GM19238 (cell line): ENCODE results near the gene JTB.

Experiments used
- DNase-seq: peaks from one replicate; pipeline ENCODE4 v3.0.0; 2011; ENCODE audit warnings: low spot score; ENCODE audit not compliant: insufficient read length

Gene JTB

GRCh38 chr1:153956997-153957715, 20.3 kb downstream of the JTB start:
- no peak for DNase-seq

- no peak for DNase-seq
Measured at GRCh38 chr1:153954826-153955225, 22.6 kb downstream of the JTB start.

DNA sequence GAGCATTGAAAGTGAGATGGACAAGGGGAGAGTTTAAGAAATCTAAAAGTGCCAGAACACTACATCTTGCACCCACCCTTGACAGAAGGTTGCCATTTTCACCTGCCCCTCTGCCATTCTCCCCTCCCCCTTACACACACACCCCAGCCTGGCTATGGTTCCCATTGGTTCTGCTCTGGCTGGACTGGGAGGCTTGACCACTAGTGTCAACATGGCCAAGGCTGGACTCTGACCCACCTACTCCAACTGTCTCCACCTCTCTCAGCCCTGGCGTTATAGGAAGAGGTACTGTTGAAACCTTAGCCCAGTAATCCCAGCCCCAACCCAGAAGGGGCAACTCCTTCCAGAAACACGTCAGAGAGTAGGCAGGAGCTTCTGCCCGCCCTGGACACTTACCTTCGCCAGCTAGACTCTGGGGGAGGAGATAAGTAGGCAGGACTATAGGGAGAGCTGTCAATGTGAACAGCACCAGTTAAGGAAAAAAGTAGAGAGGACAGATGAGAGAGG, 23.6 kb downstream of the JTB start:
- DNase-seq, result no peak

- DNase-seq, result no peak
Measured at GRCh38 chr1:153951801-153952200, 25.7 kb downstream of the JTB start.

DNA sequence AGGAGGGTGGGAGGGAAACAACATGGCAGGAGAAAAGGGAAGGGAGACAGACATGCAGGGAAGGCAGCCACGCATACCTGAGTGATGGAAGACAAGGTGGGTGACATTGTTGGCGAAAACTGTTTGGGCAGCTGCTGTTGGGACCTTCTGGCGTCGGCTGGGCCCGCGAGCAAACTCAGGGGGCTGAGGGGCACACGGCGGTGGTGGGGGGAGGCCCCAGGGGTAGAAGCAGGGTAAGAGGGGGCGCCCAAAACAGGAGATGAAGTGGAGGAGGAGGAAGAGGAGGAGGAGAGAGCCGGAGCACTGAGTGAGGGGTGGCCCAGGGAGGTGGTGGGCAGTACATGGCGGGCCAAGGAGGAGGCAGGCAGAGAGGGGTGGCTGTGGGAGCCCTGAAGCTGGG, 26.3 kb downstream of the JTB start:
- no peak for DNase-seq

DNA sequence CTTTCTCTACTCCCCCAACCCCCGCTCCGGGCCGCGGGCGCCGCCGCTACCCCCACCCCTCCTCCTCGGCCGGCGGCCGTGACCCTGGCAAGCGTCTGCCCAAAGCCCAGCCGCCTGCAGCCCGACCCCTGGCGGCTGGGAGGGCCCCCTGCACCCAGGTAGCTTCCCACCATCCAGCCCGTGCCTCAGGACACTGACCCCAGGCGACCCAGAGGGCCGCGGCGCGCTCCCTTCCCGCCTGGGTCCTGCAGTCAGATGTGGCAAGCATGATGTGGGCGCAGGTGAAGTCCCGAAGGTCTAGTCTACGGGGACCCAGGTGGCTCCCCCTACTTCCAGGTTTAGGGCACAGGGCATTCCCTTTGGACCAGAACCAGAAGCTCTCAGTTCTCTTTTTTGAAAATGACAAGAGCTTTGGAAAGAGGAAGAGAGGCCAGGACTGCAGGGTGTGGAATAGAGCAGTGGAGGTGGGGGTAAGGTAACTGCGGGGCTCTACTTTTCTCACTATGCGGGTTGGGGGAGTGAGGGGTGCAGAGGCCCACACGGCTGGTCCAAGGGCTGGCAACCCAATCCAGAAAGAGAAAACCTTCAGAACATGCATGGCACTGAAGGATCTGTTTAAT, 30.7 kb downstream of the JTB start, which contains the start of gene DENND4B:
Gene DENND4B, minus strand, starts transcription at position 97 of the 620 bp plus-strand sequence. CDS start 2,344 bp downstream, outside the sequence.
- DNase-seq, result peak; percentile 99

GRCh38 chr1:153945795-153946621, 31.5 kb downstream of the JTB start:
- peak; percentile 96 for DNase-seq

GRCh38 chr1:153945131-153945794, 32.2 kb downstream of the JTB start:
- peak; percentile 87 for DNase-seq

- no peak for DNase-seq
Measured at GRCh38 chr1:153944827-153945117, 32.7 kb downstream of the JTB start.

GRCh38 chr1:153944005-153944826, 33.3 kb downstream of the JTB start:
- no peak for DNase-seq

DNA sequence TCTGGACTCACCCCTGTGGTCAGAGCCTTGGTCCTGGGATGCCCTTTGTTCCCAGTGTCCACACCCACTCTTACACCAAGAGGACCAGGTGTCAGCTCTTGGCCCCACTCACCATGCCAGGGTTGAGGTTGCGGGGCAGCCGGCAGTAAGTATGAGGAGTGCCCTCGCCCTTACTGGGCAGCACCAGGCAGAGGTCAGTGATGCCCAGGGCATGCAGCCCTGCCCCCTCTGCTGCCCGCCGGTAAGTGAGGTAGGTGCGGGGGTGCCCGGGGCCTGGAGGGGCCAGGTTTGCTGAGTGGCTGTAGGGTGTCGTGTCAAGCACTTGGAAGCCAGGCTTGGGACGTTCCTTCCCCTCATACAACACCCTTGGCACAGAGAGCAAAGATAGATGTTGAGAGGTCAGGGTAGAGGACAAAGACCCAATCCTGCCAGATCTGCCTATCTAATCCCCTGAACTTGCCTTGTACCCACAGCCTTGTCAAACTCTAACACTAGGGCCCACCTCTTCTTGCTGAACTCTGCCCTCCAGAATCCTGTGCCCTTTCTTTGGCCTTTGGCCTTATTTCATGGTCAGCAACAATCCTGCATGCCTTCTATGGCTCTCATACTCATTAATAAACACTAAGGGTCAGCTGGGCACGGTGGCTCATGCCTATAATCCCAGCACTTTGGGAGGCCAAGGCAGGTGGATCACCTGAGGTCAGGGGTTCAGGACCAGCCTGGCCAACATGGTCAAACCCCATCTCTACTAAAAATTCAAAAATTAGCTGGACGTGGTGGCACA, 34.5 kb downstream of the JTB start:
- no peak for DNase-seq

DNA sequence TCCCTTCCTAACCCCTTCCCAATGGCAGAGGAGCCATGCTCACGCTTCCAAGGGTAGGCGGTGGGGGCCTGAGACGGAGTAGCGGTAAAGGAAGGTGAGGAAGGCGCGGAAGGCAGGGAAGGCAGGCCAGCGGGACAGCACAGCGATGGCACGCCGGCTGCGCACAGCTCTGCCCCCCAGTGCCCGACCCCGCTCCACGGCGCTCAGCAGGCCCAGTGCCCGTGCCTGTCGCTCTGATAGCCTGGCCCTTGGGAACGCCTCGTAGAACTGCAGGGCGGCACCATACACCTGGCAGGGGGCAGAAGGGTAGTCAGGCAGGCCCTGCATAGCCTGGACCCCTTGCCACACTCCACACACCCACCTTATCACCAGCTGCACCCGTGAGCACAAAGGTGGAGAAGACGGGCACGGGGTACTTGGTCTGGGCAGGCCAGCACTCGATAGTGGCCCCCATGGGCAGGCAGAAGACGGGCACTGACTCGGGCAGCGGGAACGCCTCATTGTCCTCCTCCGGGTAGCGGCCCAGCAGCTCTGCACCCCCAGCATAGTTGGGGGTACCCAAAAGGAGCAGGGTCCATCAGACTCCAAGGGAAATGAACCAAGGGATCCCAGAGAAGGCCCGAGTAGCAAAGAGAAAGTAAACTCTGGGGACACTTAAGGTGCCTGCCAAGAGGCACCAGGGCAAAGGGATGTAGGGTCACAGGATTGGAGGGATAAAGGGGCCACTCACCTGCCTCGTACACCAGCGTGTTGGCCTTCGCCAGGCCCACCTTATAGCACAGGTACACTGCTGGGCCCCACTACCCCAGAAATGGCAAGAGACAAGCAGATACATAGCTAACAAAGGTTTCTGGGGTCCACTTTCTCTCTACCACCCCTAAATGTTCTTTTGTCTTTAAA, 35.4 kb downstream of the JTB start:
- DNase-seq, result no peak

- no peak for DNase-seq
Measured at GRCh38 chr1:153940756-153941155, 36.7 kb downstream of the JTB start.

DNA sequence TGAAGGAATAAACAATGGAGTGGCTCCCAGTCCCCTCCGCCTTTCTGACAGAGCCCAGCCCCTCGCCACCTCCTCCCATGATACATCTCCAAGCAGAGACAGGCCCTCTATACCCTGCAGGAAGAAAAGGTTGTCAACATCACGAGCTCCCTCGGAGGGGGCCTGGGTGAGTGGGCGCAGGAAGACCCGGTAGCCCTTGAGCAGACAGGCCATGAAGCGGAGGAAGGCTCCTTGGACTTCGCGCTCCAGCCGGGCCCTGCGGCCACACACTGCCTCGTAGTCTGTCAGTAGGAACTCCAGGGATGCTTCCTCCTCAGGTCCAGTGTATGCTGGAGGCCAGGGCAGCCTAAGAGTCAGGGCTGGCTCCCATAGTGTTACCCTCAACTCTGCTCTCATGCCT, 38.0 kb downstream of the JTB start:
- no peak for DNase-seq

- DNase-seq, result no peak
Measured at GRCh38 chr1:153938996-153939395, 38.5 kb downstream of the JTB start.

GRCh38 chr1:153937331-153937730, 40.1 kb downstream of the JTB start:
- no peak for DNase-seq

DNA sequence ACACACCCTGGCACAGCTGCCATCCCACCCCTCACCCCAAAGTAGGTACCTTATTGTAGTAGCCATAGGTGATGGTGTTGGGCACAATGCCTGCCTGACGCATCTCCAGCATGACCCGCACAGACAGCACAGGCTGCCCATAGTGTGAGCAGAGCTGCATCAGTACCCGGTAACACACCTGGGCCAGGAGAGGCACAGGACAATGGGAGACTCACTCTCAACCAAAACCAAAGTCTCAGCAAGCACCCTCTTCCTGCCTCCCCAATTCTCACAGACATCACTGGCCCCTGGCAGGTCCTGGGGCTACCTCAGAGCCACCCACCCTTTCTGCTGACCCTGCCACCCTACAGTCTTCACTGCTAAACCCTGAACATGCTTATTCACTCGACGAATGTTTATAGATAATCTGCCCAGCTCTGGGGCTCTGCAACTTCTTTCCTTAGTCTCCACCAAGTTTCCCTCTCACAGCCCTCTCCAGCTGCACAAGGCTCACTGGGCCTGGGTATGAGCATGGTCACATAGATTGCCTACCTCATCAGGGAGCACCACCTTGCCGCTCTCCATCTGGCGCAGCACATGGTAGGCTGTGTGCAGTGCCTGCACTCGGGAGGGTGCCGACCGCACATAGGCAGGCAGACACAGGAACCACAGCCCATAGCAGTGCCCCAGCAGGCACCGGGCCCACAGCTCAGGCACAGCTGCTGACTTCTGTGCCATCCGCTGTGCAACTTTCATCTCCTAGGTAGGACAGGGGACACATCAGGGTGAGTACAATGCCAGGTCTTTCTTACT, 41.3 kb downstream of the JTB start:
- no peak for DNase-seq

- no peak for DNase-seq
Measured at GRCh38 chr1:153934746-153935145, 42.7 kb downstream of the JTB start.
